ENCODE data around the gene PPP6R3.
"Not testable (repeated sequence)": the region's sequence is repeated elsewhere in the genome, so short reads cannot be mapped to it uniquely, and the experiment has no call there.

The PPP6R3 gene

DNA sequence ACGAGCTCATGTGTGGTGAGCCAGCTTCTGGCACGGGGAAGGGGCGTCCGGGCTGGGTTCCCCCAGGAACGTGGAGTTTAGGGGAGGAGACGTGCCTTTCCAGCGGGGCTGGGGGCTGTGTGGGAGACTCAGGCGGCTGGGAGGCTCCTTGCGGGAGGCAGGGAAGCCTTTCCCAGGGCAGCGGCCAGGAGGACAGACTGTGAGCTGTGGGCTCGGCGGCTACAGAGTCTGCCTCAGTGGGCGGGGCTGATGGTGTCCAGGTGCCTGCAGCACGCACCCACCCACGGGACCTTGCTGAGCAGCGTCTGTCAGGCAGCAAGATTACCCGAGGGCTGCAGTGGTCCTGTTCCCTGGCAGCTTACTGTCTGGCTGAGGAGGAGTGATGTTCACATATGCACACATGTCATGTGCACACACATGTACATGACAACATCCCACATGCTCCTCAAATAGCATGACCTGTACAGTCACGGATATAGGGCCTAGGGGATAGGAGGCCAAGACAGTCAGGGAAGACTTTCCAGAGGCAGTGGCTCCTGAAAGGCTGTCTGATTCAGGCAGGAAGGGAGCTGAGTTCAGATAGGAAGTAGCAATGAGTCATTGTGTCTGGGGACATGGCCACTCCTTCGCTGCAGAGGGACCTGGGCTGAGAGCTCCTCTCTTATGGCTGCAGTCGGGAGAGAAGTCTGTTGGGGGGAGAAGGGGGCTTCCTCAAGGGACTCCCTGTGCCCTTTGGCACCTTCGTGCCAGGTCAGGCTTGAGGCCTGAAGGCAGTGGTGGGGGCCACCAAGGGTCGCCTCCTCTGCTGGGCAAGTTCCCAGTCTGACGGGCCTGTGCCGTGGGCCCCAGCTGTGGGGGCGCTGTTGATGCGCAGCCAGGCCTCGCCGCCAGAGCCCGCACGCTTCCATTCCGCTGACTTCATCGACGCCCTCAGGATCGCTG, 23.3 kb upstream of the PPP6R3 start:
- no peak for DNase-seq

- no peak for DNase-seq
These were observed 22.5 kb upstream of the PPP6R3 start for GRCh38 chr11:68437927-68438657.

DNA sequence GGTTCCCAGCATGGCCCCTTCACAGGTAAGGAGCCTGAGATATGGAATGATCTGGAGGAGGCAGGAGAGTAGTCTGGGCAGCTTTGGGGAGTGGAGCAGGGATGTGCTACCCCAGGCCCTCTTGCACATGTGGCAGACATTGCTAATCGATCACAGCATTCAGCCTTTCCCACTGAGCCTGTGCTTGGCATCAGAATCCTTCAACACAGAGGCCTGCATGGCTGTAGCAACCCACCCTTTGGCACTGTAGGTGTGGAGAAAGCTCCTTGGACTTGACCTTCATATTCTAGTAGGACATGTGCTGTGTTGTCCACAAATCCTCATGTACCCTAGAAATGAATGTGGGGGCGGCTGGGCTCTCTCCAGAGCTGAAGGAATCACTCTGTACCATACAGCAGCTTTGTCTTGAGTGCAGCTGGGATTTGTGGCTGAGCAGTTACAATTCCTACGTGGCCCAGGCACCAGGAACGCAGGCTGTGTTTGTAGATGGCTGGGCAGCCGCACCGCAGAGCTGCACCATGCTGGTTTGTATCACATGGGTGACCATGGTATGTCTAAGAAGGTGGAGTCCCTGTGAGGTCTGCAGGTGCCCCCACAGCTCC, 21.8 kb upstream of the PPP6R3 start:
- DNase-seq, result no peak

GRCh38 chr11:68439355-68440065, 21.0 kb upstream of the PPP6R3 start:
- DNase-seq, result no peak

- no peak for DNase-seq
These were observed 20.3 kb upstream of the PPP6R3 start for GRCh38 chr11:68440224-68440623.

DNA sequence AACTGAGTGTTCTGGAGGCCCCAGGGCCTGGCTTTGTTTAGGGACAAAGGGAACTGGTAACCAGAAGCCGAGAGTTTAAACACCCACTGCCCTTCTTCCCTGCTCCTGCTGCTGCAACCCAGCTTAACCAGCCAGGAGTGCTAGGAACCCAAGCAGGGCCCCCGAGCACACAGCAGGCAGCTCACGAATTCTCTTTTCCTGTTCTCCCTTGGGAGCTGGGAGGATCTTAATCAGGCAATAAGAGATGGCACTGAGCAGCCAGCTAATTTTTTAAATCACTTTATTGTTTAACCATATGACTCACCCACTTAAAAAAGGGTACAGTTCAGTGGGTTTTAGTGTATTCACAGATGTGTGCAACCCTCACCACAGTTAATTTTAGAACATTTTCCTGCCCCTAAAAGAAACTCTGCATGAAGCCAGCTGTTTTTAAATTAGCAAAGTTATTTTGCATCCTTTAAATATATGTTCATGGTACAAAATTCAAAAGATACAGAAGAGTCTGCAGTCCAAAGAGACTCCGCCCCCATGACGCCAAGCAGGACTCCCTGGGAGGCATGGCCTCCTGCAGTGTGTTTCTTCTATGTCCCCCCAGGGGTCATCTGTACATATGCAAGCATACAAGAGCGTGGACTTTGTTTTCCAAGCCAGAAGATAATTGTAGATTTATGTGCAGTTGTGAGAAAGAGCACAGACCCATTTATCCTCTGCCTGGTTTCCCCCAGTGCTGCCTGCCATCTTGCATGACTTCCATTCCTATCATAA, 18.9 kb upstream of the PPP6R3 start:
- no peak for DNase-seq

- no peak for DNase-seq
These were observed 18.1 kb upstream of the PPP6R3 start for GRCh38 chr11:68442433-68442832.

DNA sequence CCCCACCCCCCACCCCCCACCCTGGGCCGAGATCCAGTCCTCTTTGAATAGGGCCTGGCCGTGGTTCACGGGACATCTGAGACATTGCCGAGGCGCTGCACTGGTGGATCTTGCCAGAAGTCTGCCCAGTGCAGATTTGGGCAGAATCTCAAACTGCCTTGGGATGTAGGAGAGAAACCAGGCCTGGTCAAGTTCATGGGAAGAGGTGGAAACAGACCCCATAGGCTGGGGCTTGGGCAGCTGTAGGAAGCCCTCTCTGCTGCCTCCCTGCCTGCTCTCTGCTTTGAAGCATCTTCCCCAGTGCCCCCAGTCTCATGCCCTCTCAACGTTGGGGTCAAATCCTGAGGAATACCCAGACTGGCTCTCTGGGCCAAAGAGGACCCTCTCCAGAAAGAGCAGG, 16.0 kb upstream of the PPP6R3 start:
- DNase-seq, result no peak

DNA sequence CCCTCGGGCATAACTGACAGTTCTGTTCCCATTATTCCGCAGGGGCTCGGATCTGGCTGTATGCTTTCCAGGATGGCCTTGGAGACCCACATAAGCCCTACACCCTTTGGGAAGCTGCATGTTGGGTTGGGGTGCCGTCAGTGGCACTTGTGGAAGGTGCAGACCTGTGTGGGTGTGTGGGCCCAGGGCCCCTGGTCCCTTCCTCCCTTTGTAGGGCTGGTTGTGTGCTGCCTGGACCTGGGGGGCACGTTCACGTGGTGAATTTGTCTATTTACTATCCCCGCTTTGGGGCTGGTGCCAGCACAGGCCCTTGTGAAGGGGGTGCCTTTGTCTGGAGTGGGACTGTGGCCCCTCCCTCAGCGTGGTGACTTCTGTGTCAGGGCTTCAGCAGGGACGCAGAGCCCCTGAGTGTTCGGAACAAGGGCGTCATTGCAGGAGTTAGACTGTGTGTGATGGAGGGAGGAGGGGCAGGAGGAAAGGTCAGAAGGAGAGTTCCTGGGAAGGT, 15.0 kb upstream of the PPP6R3 start:
- DNase-seq, result no peak

GRCh38 chr11:68446046-68446725, 14.4 kb upstream of the PPP6R3 start:
- DNase-seq, result no peak

- peak; percentile 52 for DNase-seq
These were observed 13.3 kb upstream of the PPP6R3 start for GRCh38 chr11:68447015-68447801.

- not testable (repeated sequence) for DNase-seq
These were observed 12.6 kb upstream of the PPP6R3 start for GRCh38 chr11:68447914-68448313.

GRCh38 chr11:68448604-68449011, 11.9 kb upstream of the PPP6R3 start:
- no peak for DNase-seq

GRCh38 chr11:68449951-68450350, 10.6 kb upstream of the PPP6R3 start:
- DNase-seq, result no peak

DNA sequence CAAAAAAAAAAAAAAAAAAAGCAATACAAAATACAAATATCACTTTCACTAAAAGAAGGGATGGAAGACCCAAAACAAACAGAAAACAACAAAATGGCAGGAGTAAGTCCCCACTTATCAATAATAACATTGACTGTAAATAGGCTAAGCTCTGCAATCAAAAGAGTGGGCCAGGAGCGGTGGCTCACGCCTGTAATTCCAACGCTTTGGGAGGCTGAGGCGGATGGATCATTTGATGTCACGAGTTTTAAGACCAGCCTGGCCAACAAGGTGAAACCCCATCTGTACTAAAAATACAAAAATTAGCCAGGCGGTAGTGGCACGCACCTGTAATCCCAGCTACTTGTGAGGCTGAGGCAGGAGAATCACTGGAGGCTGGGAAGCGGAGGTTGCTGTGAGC, 9.8 kb upstream of the PPP6R3 start:
- DNase-seq, result no peak

DNA sequence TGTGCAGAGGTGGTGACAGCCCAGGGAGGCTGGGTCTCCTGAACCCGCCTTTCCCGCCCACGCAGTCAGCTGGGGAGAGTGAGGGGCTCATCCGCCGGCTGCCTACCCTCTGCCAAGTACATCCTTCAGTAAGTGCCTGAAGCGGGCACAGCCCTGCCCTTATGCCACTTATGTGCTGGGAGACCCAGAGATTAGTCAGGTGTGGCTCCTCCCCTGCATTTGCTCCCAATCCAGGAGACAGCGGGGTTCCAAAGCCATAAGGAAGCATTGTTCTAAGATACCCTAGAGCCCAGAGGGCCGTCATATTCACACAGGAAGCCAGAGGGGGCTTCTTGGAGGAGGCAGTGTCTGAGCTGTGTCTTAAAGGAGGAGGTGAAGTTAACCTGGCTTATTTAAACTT, 5.8 kb upstream of the PPP6R3 start:
- DNase-seq, result peak; percentile 31

DNA sequence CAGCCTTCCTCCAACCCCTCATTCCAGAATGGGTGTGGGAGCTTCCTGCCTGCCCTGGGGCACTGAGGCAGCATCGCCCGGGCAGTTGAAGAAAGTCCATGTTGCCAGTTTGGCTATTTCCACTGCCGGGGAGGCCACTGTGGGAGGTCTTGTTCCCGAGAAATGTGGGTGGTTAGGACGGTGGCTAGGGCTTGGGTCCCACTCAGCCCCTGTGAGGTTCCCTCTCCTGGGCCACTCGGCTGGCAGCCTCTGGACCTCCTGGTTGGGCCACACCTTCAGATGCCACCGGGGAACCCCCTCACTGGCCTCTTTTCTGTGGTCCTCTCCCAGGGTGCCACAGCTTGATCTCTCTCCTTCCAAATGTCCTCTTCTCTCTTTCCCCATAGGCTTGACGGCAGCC, 5.1 kb upstream of the PPP6R3 start:
- no peak for DNase-seq

DNA sequence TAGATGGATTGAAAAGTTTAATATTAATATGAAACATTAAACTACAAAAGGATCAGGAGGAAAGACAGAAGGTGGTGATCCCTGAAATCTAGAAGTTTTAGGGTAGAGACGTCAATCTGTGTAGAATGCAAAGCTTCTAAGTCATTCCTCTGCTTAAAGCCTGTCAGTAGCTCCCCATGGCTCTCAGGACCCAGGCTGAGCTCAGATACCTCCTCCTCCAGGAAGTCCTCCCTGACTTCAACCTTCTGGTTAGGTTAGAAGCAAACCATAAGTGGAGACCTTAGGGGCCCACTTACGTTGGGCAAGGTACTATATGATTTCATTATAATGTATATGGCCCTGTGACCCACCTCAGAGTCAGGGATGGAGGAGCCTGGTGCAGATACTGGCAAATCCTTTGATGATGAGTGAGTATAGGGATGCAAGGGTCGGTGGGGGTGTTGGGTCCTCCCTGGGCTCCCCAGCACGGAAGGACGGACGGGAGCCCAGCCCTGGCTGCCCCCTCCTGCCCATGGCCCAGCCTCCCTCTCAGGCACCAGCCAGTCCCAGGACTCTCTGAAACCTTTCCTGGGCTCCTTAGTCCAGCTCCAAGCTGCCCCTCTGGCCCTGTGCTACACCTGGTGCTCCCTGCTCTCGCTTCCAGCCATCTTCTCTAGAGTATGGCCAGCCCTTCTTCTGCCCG, 3.2 kb upstream of the PPP6R3 start:
- DNase-seq, result no peak

GRCh38 chr11:68457898-68458249, 2.7 kb upstream of the PPP6R3 start:
- no peak for DNase-seq

GRCh38 chr11:68458340-68458739, 2.2 kb upstream of the PPP6R3 start:
- DNase-seq, result not testable (repeated sequence)

Measured in NCI-H1092 (cell line).